Lower leg skin (tissue), 3 donors: Measurements from ENCODE around the gene GRHL1.

ENCODE experiments used
- CTCF ChIP-seq, 3 donors: fragments of 450-650 bp; IDR thresholded peaks; one replicate each; pipeline ENCODE4 v1.5.1; 2016; ENCODE audit warnings: antibody characterized with exemption in 3 of 3, mild to moderate bottlenecking in 3 of 3, moderate library complexity in 2 of 3
- POLR2A ChIP-seq, 2 donors: fragments of 450-650 bp; IDR thresholded peaks; one replicate each; pipeline ENCODE4 v1.6.1; 2016 to 2017; ENCODE audit warnings: antibody characterized with exemption in 2 of 2, mild to moderate bottlenecking in 1 of 2, moderate library complexity in 1 of 2

GRCh38 chr2:9999693-10000092 is 48.2 kb downstream of the GRHL1 start:
- TF ChIP-seq CTCF (IDR thresholded peaks at IDR 0.05) (no peak), POLR2A (IDR thresholded peaks at IDR 0.05) (no peak)
